Peyer's patch (tissue), 4 donors: ENCODE results near the gene SCAF4.

Experiments
- CTCF ChIP-seq, 6 experiments: fragments of 450-650 bp in 4 of 6; fragments of 200-600 bp in 2 of 6; sonication (generic) in 1 of 6; IDR thresholded peaks; one replicate each; pipeline ENCODE4 v1.5.1; 2017 to 2019; ENCODE audit warnings: antibody characterized with exemption in 6 of 6, mild to moderate bottlenecking in 3 of 6, moderate library complexity in 1 of 6
- POLR2A ChIP-seq, 2 donors: fragments of 450-650 bp; IDR thresholded peaks; one replicate each; pipeline ENCODE4 v1.5.1; 2017; ENCODE audit warnings: antibody characterized with exemption in 2 of 2, mild to moderate bottlenecking in 2 of 2, moderate library complexity in 2 of 2

GRCh38 chr21:31665397-31665796 is 66.5 kb downstream of the SCAF4 start:
- no peak for TF ChIP-seq CTCF (IDR thresholded peaks at IDR 0.05)
- no peak for TF ChIP-seq POLR2A (IDR thresholded peaks at IDR 0.05)
